DOHH2 (cell line): ENCODE measurements around the gene CHN2.

Experiments used
- CTCF ChIP-seq: fragments of 200-600 bp; sonication (generic); IDR thresholded peaks from one replicate; pipeline ENCODE4 v1.5.1; 2014; ENCODE audit warnings: antibody characterized with exemption, mild to moderate bottlenecking, low read depth, low read length; ENCODE audit not compliant: poor library complexity, severe bottlenecking
- EZH2phosphoT487 ChIP-seq: fragments of 200-600 bp; sonication (generic); IDR thresholded peaks from 2 replicates; pipeline ENCODE4 v1.6.1; 2017; ENCODE audit warnings: borderline replicate concordance, mild to moderate bottlenecking, antibody characterized with exemption, low read length, moderate library complexity, mixed read lengths

GRCh38 chr7:29488203-29488970, 293.8 kb downstream of the CHN2 start:
- TF ChIP-seq CTCF = no peak
- TF ChIP-seq EZH2phosphoT487 = no peak
